ENCODE results near the gene ZNF292.
"Not testable (repeated sequence)": the region's sequence is repeated elsewhere in the genome, so short reads cannot be mapped to it uniquely, and the experiment has no call there.

Gene ZNF292

DNA sequence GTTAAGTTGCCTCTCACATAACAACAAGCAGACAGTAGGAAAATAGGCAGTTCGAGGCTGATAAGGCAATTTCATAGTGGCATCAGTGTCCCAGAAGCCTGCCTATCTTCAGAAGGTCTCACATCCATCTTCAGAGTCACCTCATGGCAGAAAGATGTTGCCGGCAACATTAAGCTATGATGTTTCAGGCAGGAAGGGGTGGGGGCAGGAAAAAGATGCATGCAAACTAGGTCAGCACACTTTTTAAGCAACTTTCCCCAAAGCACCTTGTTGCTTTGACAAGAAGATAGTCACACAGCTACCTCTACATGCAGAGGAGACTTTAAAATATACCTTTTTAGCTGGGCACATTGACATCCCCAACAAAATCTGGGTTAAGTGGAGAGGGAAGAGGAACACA is 123.8 kb downstream of the ZNF292 start:
- DNase-seq, result no peak

DNA sequence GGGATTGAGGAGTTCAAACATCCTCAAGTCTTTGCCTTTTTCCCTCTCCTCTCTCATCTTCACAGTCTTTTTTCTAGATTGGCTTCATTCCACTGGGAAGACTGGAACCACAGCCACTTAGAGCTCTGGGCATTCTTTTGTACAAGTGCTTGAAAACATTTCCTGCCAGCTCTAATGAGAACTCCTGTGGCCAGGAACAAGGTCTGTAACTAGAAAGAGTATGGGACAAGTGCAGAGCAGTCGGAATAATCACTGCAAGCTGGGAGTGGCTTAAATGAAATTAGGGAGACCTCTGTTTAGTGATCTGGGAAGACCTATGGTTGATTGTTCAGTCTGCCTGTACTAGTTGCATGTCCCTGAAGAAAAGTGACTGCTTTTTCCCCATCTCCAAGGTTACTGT is 126.1 kb downstream of the ZNF292 start:
- no peak for DNase-seq

DNA sequence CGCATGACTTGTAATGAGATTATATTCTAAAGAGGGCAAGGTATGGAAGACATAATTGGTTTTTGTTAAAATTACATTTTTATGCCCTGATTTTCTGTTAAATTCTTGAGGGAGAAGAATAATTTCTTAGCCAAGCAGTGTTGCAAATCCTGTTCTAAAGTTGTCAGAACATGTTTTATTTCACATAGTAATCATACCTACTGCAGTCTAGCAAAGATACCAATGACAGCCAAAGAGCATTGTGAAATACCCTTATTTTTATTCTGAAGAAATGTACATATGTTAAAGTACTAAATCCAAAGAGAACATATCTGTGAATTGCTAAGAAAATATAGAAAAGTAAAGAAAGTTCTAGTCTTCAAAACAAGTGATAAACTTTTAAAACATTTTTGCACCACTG is 127.4 kb downstream of the ZNF292 start:
- no peak for DNase-seq

DNA sequence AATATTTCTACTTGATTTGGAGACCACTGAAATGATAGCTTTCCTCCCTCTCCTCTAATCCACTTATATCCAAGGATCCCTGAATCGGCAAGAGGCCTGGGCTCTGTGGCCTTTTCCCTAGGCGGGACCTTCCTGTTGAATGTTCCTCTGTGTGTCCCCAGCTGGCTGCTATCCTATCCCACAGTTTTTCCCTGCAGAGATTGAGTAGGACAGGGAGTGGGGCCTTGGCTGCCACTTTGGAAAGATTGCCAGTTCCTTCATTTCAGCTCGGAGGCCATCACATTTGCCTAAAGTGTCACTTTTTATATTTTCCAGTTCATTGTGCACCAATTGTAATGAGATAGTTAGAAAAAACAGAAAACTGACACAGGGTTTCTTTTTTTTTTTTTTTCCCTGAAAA is 128.1 kb downstream of the ZNF292 start:
- DNase-seq, result no peak

DNA sequence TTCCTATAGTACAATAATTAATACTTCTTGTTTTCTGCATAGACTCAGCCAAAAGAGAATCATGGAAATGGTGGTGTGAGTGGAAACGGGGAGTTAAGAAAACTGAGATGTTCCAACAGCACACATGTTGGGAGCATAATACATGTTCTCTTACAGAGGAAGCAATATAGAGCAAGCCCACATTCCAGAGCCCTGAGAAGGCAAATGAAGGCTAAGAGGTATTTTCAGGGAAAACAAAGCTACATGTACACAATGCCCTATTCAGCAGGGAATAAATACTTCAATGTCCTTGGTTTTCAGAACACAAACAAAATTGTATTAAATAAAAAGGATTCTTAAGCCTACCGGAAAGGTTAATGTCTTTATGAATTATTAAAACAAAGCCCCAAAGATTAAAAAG is 131.9 kb downstream of the ZNF292 start:
- DNase-seq, result no peak

DNA sequence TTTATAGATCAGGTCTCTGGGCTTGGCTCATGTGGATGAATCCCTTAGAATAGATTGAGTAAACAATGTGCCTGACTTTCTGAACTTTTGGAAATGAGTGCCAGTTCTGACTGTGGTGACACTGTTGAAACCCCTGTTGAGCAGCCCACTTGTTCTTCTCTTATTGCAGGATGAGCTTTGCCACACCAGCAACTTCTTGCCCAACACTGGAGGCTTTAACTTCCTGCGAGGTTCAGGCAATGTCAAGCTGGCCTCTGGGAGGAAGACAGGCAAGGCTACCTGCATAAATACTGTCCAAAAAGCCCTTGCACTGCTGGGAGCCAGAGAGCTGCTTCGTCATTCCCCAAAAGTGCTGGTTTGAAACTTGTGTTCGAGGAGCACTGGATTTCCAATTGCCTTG is 134.2 kb downstream of the ZNF292 start:
- DNase-seq, result peak in 1 of 2 donors; percentile 8

DNA sequence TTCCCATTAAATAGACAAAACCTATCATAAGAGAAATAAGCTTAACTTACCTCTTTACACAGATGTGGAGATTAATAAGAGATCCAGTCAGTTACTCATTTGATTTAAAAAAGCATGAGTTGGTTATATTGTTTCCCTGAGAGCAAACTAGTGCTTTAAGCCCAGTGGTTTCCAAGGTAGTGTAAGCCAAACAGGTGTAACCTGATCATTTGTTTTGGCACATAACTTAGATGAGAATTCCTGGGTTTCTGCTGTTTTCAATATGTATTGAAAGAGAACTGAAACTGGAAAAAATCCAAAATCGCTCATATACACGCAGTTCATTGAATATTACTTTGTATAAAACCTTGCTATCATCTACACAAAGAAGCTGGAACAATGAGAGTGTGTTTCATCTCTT is 136.5 kb downstream of the ZNF292 start:
- no peak for DNase-seq

DNA sequence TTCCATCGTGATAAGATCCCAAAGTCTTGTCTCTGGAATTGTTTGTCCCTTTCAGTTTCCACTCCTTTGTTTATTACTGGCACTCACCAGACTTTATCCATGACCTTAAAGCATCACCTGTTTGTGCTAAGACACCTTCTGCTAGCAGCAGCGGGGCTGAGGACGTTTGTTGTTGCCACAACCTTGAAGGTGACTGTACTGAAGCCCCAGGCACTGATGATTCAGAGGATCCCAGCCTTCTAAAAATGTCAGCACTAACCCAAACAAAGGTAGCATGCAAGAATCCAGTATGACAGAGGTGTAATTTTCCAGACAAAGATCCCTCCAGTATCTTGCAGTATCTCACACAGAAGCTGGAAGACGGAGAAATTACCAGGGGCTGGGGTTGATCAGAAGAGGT is 138.2 kb downstream of the ZNF292 start:
- no peak for DNase-seq

DNA sequence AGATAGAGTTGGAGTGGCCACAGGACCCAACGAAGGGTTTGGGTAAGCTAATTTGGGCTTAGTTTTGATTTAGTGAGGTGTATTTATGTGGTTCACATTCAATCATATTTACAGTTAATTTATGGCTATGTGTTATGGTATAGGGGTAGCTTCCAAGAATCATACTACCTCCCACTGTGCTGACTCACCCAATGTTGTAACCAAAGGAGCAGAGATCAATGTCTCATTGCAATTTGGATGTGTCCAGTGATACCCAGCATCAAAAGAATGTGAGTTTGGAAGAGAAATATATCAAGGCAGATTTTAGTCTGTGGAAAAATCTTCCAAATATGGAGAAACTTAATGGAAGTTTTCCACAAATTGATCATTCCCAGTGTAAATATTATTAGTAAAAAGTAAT is 141.8 kb downstream of the ZNF292 start:
- DNase-seq, result no peak

DNA sequence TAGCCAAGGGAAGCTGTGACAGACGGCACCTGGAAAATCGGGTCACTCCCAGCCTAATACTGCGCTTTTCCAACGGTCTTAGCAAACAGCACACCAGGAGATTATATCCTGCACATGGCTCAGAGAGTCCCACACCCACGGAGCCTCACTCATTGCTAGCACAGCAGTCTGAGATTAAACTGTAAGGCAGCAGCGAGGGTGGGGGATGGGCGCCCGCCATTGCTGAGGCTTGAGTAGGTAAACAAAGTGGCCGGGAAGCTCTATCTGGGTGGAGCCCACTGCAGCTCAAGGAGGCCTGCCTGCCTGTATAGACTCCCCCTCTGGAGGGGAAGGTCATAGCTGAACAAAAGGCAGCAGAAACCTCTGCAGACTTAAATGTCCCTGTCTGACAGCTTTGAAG is 145.9 kb downstream of the ZNF292 start:
- not testable (repeated sequence) for DNase-seq

DNA sequence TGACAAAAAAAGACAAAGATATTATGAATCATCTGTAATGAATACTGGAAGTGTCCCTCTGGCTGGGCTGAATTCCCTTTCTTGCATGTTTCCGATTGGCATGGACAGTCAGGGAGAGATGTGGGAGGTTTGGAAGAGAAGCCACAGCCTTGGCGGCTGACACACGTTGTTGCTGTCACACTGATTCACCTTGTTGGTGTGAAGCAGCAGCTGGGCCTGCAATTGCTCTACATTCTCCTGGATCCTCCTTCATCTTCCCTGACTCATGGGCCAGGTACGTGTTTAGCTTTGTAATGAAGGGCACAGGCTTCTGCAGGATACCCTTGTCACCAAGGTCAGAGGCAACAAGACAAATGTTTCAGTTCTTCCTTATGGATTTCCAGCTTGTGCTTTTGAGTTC is 153.6 kb downstream of the ZNF292 start:
- DNase-seq, result no peak

DNA sequence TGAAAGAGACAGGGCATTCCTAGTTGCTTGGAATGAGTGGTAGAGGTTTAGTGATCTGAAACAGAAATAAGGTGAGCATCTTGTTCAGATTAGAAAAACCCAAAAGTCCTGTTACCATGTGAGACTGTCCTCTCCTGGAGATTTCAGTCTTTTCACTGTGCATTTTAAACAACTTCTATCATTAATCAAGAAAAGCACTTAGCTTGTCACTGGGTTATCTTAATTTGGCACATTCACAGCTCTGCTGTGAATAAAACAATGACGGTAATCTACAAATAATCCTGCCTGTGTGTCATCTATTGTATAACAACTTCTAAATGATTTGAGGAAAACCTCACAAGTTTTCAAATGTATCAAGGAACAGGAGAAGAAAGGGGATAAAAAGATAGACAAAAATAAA is 157.5 kb downstream of the ZNF292 start:
- no peak for DNase-seq
